ENCODE data around the gene GREM1. TPM values are rescaled to one million over a fixed set of nuclear protein-coding genes. Genes with fewer than 3 reads are reported as not detected.

The GREM1 gene
- total and polyA plus RNA-seq, 2 of the 4 experiments (the other 2 are of a cell fraction), result 848 to 852 TPM

DNA sequence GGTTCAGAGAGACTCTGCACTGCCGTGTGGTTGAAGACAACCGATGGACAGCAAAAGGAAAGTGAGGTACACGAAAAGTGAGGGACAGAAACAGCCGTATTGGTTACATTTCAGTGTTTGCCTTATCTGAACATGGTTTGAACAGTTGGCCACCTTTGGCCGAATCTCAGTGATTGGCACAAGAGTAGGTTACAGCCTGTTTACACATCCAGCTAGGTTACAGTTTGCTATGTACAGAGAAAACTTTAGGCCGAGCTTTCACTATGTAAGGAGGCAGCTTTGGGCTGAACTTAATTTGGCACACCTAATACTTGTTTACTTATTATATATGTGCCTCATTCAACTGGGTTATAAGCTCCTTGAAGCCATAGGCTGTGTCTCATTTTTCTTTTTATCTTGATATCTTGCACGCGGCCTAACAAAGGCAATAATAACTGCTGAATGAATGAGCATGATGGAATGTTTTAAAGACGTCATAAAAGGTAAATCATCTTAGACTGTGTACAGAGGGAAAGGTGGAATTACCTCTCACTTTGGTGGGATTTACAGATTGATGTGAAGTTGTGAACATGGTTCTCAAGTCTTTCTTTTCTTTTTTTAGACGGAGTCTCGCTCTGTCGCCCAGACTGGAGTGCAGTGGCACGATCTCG, 17.2 kb upstream of the GREM1 start:
- no peaks in the 10 kb centered on the region for H3K27me3 ChIP-seq (ENCODE audit: control insufficient read depth, insufficient read depth, low read length)
- no peak overlapping the region for H2BK15ac ChIP-seq (ENCODE audit: low read depth, low read length)
- peak overlapping the region; percentile 33; the same call in 1 of the 2 replicates for H2AK5ac ChIP-seq (ENCODE audit: low read depth, low read length)
- no peaks in the 10 kb centered on the region for H3K9me3 ChIP-seq (ENCODE audit: control insufficient read depth, insufficient read depth, low read length)
- dilution Hi-C loops (cut with HindIII; ENCODE audit: low sequenced_read_pairs, unreplicated experiment) (no loop called here), intact Hi-C loops (cut with micrococcal nuclease) (no loop called here), in situ Hi-C loops (cut with MboI; ENCODE audit: low sequenced_read_pairs) (no loop called here)
- no peak overlapping the region for H3K4me2 ChIP-seq (ENCODE audit: low read depth, low read length)
- no peak for TF ChIP-seq RFX5 (IDR thresholded peaks at IDR 0.05; ENCODE audit: low read depth, low read length)
- no peak for TF ChIP-seq CEBPB (IDR thresholded peaks at IDR 0.05; ENCODE audit: low read depth, low read length)
- no peak for TF ChIP-seq CHD1 (IDR thresholded peaks at IDR 0.05; ENCODE audit: low read depth, low read length)
- no peak for TF ChIP-seq MAZ (IDR thresholded peaks at IDR 0.05; ENCODE audit: borderline replicate concordance, low read depth, low read length)
- no peak for TF ChIP-seq MAFK (IDR thresholded peaks at IDR 0.05; ENCODE audit: low read depth, low read length)
- TF ChIP-seq, protein P1, sequence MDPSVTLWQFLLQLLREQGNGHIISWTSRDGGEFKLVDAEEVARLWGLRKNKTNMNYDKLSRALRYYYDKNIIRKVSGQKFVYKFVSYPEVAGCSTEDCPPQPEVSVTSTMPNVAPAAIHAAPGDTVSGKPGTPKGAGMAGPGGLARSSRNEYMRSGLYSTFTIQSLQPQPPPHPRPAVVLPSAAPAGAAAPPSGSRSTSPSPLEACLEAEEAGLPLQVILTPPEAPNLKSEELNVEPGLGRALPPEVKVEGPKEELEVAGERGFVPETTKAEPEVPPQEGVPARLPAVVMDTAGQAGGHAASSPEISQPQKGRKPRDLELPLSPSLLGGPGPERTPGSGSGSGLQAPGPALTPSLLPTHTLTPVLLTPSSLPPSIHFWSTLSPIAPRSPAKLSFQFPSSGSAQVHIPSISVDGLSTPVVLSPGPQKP (IDR thresholded peaks at IDR 0.05; ENCODE audit: borderline replicate concordance, low read depth, low read length), result no peak
- no peak for TF ChIP-seq SMC3 (IDR thresholded peaks at IDR 0.05; ENCODE audit: low read depth, low read length)
- TF ChIP-seq, protein P2, sequence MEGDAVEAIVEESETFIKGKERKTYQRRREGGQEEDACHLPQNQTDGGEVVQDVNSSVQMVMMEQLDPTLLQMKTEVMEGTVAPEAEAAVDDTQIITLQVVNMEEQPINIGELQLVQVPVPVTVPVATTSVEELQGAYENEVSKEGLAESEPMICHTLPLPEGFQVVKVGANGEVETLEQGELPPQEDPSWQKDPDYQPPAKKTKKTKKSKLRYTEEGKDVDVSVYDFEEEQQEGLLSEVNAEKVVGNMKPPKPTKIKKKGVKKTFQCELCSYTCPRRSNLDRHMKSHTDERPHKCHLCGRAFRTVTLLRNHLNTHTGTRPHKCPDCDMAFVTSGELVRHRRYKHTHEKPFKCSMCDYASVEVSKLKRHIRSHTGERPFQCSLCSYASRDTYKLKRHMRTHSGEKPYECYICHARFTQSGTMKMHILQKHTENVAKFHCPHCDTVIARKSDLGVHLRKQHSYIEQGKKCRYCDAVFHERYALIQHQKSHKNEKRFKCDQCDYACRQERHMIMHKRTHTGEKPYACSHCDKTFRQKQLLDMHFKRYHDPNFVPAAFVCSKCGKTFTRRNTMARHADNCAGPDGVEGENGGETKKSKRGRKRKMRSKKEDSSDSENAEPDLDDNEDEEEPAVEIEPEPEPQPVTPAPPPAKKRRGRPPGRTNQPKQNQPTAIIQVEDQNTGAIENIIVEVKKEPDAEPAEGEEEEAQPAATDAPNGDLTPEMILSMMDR (conservative IDR thresholded peaks at IDR 0.05; ENCODE audit: low read depth, low read length), result no peak
- TF ChIP-seq, protein P3, sequence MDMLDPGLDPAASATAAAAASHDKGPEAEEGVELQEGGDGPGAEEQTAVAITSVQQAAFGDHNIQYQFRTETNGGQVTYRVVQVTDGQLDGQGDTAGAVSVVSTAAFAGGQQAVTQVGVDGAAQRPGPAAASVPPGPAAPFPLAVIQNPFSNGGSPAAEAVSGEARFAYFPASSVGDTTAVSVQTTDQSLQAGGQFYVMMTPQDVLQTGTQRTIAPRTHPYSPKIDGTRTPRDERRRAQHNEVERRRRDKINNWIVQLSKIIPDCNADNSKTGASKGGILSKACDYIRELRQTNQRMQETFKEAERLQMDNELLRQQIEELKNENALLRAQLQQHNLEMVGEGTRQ (IDR thresholded peaks at IDR 0.05; ENCODE audit: low read depth, low read length), result no peak
- no peak for TF ChIP-seq RCOR1 (IDR thresholded peaks at IDR 0.05; ENCODE audit: insufficient replicate concordance, low read length)
- no peak for TF ChIP-seq BHLHE40 (IDR thresholded peaks at IDR 0.05; ENCODE audit: low read depth, low read length)
- TF ChIP-seq NFE2L2 (IDR thresholded peaks at IDR 0.05; ENCODE audit: low read depth, low read length), result no peak
- TF ChIP-seq POLR2A (IDR thresholded peaks at IDR 0.05; ENCODE audit: low read depth, low read length), result no peak
- WGBS, 2 experiments (ENCODE audit: extremely low coverage in 2 of 2, insufficient read length in 1 of 2), result 91% methylated on average over 6 of the region's 14 CpGs; no CpG with 5 or more reads in 1 of the 2 experiments
- no peaks in the 10 kb centered on the region for H3K9me1 ChIP-seq (ENCODE audit: insufficient read depth, low read length)
- no peak overlapping the region for H3K9ac ChIP-seq (ENCODE audit: low read depth, low read length)
- no peak overlapping the region for H3K27ac ChIP-seq (ENCODE audit: insufficient read depth, low read length)
- ChIA-PET CTCF (no interaction called here), POLR2A (ENCODE audit: unreplicated experiment) (no interaction called here)
- no peak overlapping the region for H3K23ac ChIP-seq (ENCODE audit: low read depth, low read length)
- H3K36me3 ChIP-seq (ENCODE audit: control insufficient read depth, insufficient read depth, low read length), result no peaks in the 10 kb centered on the region
- DNase-seq, result no peak
- H4K20me1 ChIP-seq (ENCODE audit: insufficient read depth, low read length), result no peaks in the 10 kb centered on the region
- no peak overlapping the region for H3K14ac ChIP-seq (replicated peaks; ENCODE audit: low read depth, low read length)
- no peak overlapping the region for H2AK9ac ChIP-seq (replicated peaks; ENCODE audit: low read depth, low read length, poor library complexity)
- no peaks in the 10 kb centered on the region for H3K79me1 ChIP-seq (ENCODE audit: low read depth in 1 of 2, low read length in 2 of 2)
- no peak overlapping the region for H3K56ac ChIP-seq (ENCODE audit: extremely low read depth, insufficient read depth, low read length)
- H2BK5ac ChIP-seq (ENCODE audit: low read depth, low read length, poor library complexity, severe bottlenecking), result no peak overlapping the region
- BruUV-seq (replicated peaks), result no TSS peak
- no peak overlapping the region for H4K91ac ChIP-seq (ENCODE audit: insufficient read depth, low read depth, low read length)
- H4K5ac ChIP-seq (ENCODE audit: low read depth, low read length), result no peak overlapping the region
- H2BK20ac ChIP-seq (ENCODE audit: low read depth, low read length), result no peak overlapping the region
- no peak overlapping the region for H3K4me3 ChIP-seq (ENCODE audit: insufficient read depth, low read depth, low read length)
- H3K4me1 ChIP-seq (ENCODE audit: control insufficient read depth, insufficient read depth, low read length), result peaks cover 7% of the 10 kb centered on the region; the same call in 1 of the 2 replicates
- H3K4ac ChIP-seq (ENCODE audit: low read depth, low read length), result no peak overlapping the region
- no peak overlapping the region for H4K8ac ChIP-seq (ENCODE audit: low read depth in 2 of 2, low read length in 2 of 2)
- no peak for ATAC-seq (ENCODE audit: low read depth)
- H2BK120ac ChIP-seq (ENCODE audit: low read depth, low read length), result no peak overlapping the region
- no peak overlapping the region for H2AFZ ChIP-seq (replicated peaks; ENCODE audit: low read length, poor library complexity)
- H3K18ac ChIP-seq (ENCODE audit: low read depth, low read length), result no peak overlapping the region
